NCI-H82 (cell line): ENCODE data around the gene SLC4A8.
A peak's percentile ranks its signal among the peaks of the same experiment; 100 is the strongest.

Source experiments
- DNase-seq: peaks from one replicate; lab custom pipeline; 2025; lab: John Stamatoyannopoulos, UW

Gene SLC4A8

GRCh38 chr12:51395283-51396230, 29.1 kb upstream of the SLC4A8 start:
- DNase-seq: no peak

GRCh38 chr12:51397670-51398069, 27.0 kb upstream of the SLC4A8 start:
- no peak for DNase-seq

GRCh38 chr12:51399891-51400290, 24.7 kb upstream of the SLC4A8 start:
- DNase-seq: no peak

- no peak for DNase-seq
These were observed 23.6 kb upstream of the SLC4A8 start for GRCh38 chr12:51401020-51401419.

GRCh38 chr12:51401486-51401885, 23.1 kb upstream of the SLC4A8 start:
- DNase-seq: no peak

GRCh38 chr12:51401900-51402299, 22.7 kb upstream of the SLC4A8 start:
- no peak for DNase-seq

GRCh38 chr12:51403159-51403558, 21.5 kb upstream of the SLC4A8 start:
- no peak for DNase-seq

- DNase-seq: no peak
These were observed 20.9 kb upstream of the SLC4A8 start for GRCh38 chr12:51403681-51404136.

- no peak for DNase-seq
These were observed 20.0 kb upstream of the SLC4A8 start for GRCh38 chr12:51404627-51405026.

- DNase-seq: no peak
These were observed 18.8 kb upstream of the SLC4A8 start for GRCh38 chr12:51405801-51406207.

GRCh38 chr12:51406290-51406689, 18.3 kb upstream of the SLC4A8 start:
- DNase-seq: no peak

- DNase-seq: no peak
These were observed 17.8 kb upstream of the SLC4A8 start for GRCh38 chr12:51406859-51407258.

GRCh38 chr12:51407604-51408003, 17.0 kb upstream of the SLC4A8 start:
- DNase-seq: no peak

- no peak for DNase-seq
These were observed 14.8 kb upstream of the SLC4A8 start for GRCh38 chr12:51409846-51410245.

- no peak for DNase-seq
These were observed 11.5 kb upstream of the SLC4A8 start for GRCh38 chr12:51413149-51413548.

- DNase-seq: no peak
These were observed 10.8 kb upstream of the SLC4A8 start for GRCh38 chr12:51413791-51414190.

- peak; percentile 86 for DNase-seq
These were observed 8.7 kb upstream of the SLC4A8 start for GRCh38 chr12:51415931-51416330.

GRCh38 chr12:51417826-51418225, 6.8 kb upstream of the SLC4A8 start:
- DNase-seq: no peak

- no peak for DNase-seq
These were observed 5.0 kb upstream of the SLC4A8 start for GRCh38 chr12:51419425-51420193.

- DNase-seq: peak; percentile 86
These were observed 3.3 kb upstream of the SLC4A8 start for GRCh38 chr12:51421266-51421884.

- peak; percentile 76 for DNase-seq
These were observed 453 bp upstream of the SLC4A8 start for GRCh38 chr12:51424094-51424661.

- peak; percentile 96 for DNase-seq
These were observed 3.6 kb downstream of the SLC4A8 start for GRCh38 chr12:51428256-51428655.
